NOMO-1 treated with DMSO at 0.1 percent for 48 hours (cell line): ENCODE results near the gene THRB.

Source experiments
- DNase-seq: peaks from one replicate; lab custom pipeline; 2025; ENCODE audit not compliant: unreplicated experiment; lab: John Stamatoyannopoulos, UW

The THRB gene

DNA sequence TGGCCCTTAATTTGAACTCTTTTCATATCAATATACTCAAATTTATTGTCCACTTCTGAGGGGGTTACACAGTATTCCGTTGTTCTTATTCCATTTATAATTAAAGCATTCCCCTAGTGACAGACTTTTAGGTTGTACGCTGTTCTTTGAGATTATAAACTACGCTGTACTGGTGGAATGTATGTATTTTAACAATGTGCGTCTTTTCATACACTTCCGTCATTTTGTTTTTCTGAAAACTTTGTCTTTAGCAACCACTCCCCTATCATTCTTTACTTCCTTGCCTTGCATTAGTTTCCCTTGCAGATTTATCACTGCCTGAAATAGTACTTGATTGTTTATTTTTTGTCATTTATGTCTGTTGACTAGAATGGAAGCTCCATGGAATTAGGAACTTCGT lies 137.0 kb downstream of the THRB start:
- no peak for DNase-seq

DNA sequence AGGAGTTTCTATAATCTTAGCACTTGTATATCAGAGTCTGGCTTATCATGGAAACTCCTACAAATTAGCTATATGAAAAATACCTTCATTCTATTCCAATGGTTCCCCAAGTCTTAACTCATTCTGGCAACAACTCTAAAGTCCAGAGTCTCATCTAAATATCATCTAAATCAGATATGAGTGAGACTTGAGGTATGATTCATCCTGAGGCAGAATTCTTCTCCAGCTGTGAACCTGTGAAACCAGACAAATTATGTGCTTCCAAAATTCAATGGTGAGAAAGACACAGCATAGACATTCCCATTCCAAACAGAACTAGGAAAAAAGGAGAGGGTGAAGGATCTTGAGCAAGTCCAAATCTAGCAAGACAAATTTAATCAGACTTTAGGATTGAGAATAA lies 138.8 kb downstream of the THRB start:
- no peak for DNase-seq

- no peak for DNase-seq
Measured at GRCh38 chr3:24354230-24354629, 140.4 kb downstream of the THRB start.

DNA sequence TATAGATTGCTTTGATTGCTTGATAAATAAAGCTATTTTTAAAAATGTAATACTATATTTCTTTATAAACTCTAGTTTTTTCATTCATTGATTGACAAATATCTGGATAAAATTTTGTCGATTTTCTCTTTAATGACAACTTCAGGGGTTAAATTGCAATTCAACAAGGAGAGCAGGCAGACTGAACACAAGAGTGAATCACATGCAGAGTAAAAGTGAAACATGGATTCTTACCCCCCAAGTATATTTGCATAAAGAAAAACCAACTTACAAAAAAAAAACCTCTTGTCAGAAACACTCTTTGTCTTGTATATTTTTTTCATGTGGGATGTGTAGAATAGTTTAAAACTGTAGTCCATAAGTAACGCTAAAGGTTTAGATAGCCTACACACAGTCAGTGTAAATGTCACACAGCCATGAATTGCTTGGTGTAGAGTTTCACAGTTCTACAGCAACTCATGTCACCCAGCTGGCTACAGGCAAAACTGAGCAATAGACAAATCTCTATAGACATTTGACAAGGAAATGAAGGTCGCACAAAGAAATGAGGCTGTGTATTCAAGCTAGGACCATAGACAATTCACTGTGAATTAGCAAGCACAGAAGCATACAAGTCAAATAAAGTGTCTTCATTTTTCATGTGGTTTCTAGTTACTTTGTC lies 141.6 kb downstream of the THRB start:
- DNase-seq: no peak

- DNase-seq: no peak
Measured at GRCh38 chr3:24351779-24352469, 142.7 kb downstream of the THRB start.

DNA sequence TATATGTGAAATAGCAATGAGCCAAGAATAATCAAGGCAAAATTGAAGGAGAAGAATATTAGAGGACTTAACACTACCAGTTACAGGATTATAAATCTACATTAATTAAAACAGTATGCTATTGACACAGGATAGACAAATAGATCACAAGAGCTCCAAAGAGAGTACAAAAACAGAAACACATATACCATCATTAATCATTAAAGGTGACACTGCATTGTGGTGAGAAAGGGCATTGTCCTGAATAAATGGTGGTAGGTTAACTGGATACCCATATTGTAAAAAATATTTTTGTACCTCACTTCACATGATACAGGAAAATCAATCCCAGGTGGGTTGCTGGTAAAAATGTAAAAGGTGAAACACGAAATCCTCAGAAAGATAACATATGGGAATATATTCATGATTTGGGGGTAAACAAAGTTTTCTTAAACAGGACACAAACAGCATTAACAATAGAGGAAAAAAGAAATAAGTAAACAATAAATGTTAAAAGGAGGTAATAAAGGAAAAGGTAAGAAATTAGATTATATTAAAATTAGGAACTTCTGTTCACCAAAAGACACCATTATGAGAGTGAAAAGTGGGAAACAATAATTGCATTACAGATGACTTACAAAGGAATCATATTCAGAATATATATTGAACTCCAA lies 145.2 kb downstream of the THRB start:
- DNase-seq: no peak

DNA sequence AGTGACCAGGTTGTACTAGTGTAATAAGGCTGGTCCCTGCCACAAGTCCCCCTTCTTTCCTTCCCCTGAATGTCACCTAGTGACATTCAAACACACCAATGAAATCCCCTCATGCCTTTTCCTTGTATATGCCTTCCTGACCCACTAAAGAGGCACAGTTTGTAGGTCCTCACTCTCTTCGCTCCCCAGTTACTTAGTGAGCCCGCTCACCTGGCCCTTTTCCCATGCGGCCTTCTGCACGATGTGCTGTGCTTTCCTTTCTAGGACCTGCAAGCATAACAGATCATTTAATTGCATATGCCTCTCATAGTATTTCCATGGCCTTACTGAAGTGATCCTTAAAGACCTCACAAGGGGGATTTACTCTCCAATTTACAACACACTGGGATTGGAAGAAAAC lies 146.3 kb downstream of the THRB start:
- DNase-seq: no peak

DNA sequence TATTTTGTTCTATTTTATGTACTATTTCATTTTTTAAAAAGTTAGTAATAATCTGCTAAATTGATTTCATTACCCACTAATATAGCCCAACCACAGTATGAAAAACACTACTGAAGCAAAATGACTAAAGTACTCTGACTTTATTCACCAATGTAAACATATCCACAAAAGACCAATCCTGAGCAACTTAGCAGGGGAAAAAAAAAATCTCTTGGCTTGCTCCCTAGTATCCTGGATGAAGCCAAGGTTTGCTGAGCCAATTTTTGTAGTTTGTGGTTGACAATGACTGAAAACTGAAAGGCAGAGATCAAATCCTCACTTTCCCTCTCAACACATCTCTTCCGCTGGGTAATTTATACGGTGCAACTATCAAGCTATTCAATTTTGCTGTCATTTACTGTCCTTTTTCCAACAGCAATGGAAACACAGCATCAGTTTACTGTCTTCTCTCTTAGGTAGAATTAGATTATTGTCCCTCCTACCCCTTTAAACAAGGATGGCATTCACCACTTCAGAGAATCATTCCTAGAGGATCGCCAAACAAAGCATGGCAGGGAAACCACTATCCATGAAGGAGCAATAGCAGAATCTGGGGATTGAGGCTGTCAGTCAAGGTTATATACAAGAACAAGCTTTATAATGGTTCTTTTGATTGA lies 149.7 kb downstream of the THRB start:
- no peak for DNase-seq

DNA sequence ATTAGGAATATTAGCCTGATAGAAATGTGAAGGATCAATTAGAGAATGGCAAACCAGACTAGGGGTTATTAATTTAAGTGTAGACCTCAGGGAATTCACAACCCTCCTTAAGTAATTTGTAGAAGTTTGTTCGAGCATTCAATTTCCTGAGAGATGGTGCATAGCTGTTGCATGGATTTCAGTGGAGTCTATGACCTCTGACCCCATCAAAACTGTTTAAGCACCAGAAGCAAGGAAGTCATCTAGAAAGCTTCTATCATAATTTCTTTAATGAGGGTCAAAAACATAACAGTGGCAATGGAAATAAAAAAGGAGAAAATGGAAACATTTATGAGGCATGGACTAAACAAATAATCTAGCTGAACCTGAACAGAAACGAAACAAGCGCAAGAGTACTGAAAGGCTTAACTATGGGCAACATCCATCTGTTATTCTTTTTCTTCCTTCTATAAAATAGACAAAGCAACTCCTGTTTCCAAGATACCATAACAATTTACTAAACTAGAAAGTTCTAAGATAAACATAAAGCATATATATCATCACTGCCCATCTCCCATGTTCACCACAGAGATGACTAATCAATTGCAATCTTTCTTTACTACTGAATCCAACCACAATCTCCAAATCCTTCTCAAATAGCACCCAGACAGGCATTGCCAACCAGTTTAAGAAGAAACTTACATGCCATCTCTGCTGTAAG lies 151.4 kb downstream of the THRB start:
- DNase-seq: no peak

GRCh38 chr3:24342275-24342674 lies 152.4 kb downstream of the THRB start:
- DNase-seq: no peak

- DNase-seq: no peak
Measured at GRCh38 chr3:24341668-24342067, 153.0 kb downstream of the THRB start.

- DNase-seq: no peak
Measured at GRCh38 chr3:24340966-24341365, 153.7 kb downstream of the THRB start.

- DNase-seq: no peak
Measured at GRCh38 chr3:24340161-24340560, 154.5 kb downstream of the THRB start.

- no peak for DNase-seq
Measured at GRCh38 chr3:24339266-24339825, 155.3 kb downstream of the THRB start.

GRCh38 chr3:24338409-24339130 lies 156.1 kb downstream of the THRB start:
- DNase-seq: no peak

GRCh38 chr3:24336101-24336500 lies 158.5 kb downstream of the THRB start:
- no peak for DNase-seq

GRCh38 chr3:24332092-24332491 lies 162.6 kb downstream of the THRB start:
- no peak for DNase-seq

DNA sequence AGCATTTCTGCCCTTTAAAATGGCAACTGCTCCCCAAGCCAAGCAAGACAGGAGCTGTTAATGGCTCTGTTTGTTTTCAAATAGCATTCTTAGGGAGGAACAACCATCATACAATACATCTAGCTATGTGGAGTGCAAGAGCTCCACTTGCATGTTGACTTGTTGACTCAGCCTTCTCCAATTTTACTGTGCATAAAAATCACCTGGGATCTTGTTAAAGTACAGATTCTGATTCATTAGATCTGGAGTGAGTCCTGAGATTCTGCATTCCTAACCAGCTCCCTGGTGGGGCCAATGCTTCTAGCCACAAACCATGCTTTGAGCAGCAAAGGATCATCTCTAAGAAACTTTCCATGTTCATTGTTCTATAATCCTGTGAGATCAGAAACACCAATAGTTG lies 171.4 kb downstream of the THRB start:
- no peak for DNase-seq

DNA sequence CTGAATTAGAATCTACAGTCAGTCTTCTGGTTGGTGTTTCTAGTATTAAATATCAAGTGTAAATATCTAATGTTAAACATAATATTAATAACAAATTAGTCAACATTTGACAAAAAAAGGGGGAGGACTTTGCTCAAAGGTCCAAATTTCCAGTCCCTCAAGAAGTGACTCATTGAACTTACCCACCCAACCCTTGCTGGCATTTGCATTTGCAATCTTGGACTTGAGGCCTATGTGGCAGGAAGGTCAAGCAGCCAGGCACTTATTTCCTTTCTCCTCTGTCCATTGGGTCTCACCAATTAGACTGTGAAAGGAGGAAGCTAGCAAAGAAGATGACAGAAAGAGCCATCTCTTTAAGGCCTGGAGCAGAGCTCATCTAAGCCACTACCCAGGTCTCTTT lies 174.0 kb downstream of the THRB start:
- no peak for DNase-seq

DNA sequence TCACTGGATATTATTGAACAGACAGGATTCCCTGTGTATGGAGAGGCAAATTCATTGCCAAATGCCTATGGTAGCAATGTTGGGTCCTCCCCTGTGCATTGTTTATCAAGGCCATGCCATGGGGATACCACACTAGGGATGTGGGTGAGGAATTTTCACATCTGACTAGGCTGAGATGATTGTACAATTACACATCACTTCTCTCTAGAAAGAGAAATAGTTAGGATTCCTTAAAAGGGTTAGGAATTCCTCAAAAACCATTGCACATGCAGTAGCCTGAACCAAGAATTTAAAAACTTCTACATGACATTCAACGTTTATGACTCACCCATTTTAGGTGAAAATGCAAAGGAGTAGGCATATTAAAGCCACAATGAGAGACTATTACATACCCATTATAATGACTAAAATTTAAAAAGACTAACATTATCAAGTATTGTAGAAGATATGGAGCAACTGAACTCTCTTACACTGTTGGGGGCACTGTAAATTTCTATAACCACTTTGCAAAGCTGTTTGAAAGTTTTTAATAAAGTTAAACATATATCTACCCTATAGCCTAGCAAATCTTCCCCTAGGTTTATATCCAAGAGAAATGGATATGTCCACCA lies 175.9 kb downstream of the THRB start:
- DNase-seq: no peak
